Gastroesophageal sphincter (tissue), 4 donors: Measurements from ENCODE around the gene KLHL30. TPM values are rescaled to one million over a fixed set of nuclear protein-coding genes. Genes with fewer than 3 reads are reported as not detected.
"Not testable (repeated sequence)": the region's sequence is repeated elsewhere in the genome, so short reads cannot be mapped to it uniquely, and the experiment has no call there.

ENCODE experiments used
- ATAC-seq: fragments of 150-250 bp; one replicate; pipeline ENCODE4 v1.9.1; 2016; ENCODE audit warnings: mild to moderate bottlenecking, moderate library complexity
- H3K27ac ChIP-seq, 4 donors: fragments of 200-600 bp; sonication (generic) in 3 of 4; 1 replicate in 3 of 4; 2 replicates in 1 of 4; pipeline ENCODE4 v1.5.1; 2016 to 2019
- H3K27me3 ChIP-seq: fragments of 200-600 bp; sonication (generic); one replicate; pipeline ENCODE4 v1.5.1; 2019
- H3K36me3 ChIP-seq, 2 donors: fragments of 200-600 bp; sonication (generic); one replicate each; pipeline ENCODE4 v1.5.1; 2019; ENCODE audit warnings: control low read depth in 1 of 2
- H3K4me1 ChIP-seq, 3 donors: fragments of 200-600 bp; sonication (generic); 1 replicate in 2 of 3; 2 replicates in 1 of 3; pipeline ENCODE4 v1.5.1; 2016 to 2019; ENCODE audit warnings: control low read depth in 2 of 3
- H3K4me3 ChIP-seq, 2 donors: fragments of 200-600 bp; sonication (generic); one replicate each; pipeline ENCODE4 v1.5.1; 2019; ENCODE audit warnings: mild to moderate bottlenecking in 1 of 2, moderate library complexity in 1 of 2
- H3K9me3 ChIP-seq, 3 donors: fragments of 200-600 bp; sonication (generic); one replicate each; pipeline ENCODE4 v1.5.1; 2017 to 2019; ENCODE audit warnings: control low read depth in 2 of 3
- EP300 ChIP-seq: sonication (generic); formaldehyde crosslinking; IDR thresholded peaks from one replicate; pipeline ENCODE4 v1.6.1; 2017; ENCODE audit warnings: antibody characterized with exemption, mild to moderate bottlenecking
- POLR2A ChIP-seq, 2 donors: fragments of 450-650 bp; IDR thresholded peaks; one replicate each; pipeline ENCODE4 v1.6.1; 2017; ENCODE audit warnings: antibody characterized with exemption in 2 of 2, mild to moderate bottlenecking in 2 of 2, moderate library complexity in 1 of 2
- POLR2AphosphoS5 ChIP-seq: sonication (generic); formaldehyde crosslinking; IDR thresholded peaks from one replicate; pipeline ENCODE4 v1.6.1; 2017; ENCODE audit warnings: antibody characterized with exemption
- WGBS, 2 donors: methylation state at CpG; one replicate each; pipeline ENCODE4 v1.1.5; 2018; ENCODE audit warnings: low coverage in 1 of 2; 5-methylcytosine and 5-hydroxymethylcytosine counted together
- total RNA-seq, 4 donors: library from RNA; depleted of rRNA; stranded (reverse); fragments of >200 nt; gene quantifications; one replicate each; pipeline ENCODE4 v1.1.0, GENCODE V29; 2016
- TF ChIP-seq, protein P1 (sequence below), 4 experiments: fragments of 200-600 bp in 2 of 4; fragments of 450-650 bp in 2 of 4; sonication (generic) in 1 of 4; IDR thresholded peaks; one replicate each; pipeline ENCODE4 v1.5.1; 2017 to 2019; ENCODE audit warnings: antibody characterized with exemption in 4 of 4, mild to moderate bottlenecking in 2 of 4, moderate library complexity in 2 of 4

KLHL30 gene
- total RNA-seq, 4 donors from 2014 or later: 1.3 to 8.1 (median 3.7) TPM

DNA sequence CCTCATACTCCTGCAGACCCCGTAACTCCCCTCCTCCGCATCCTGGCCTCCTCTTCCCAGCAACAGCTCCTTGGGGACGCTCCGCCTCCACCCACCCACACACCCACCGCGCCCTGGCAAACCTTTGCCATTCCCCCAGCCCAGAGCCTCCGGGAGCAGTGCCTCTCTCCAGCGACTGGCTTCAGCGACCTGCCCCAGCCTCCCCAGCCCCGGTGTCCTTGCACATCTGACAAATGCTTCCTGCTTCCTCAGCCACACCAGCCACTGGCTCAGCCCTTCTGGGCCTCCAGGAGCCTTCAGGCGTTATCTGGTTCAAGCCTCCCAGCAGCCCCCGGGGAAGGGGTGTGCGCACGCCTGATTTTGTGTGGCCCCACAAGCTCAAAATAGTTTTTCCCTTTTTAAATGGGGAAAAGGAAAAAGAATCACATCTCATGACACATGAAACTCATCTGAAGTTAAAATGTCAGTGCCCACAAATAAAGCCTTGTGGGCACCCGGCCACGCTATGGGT lies 24.1 kb upstream of the KLHL30 start:
- ATAC-seq: no peak
- H3K27me3 ChIP-seq: peaks cover 20% of the 10 kb centered on the region
- no peaks in the 10 kb centered on the region for H3K36me3 ChIP-seq
- TF ChIP-seq POLR2A (IDR thresholded peaks at IDR 0.05) (no peak), POLR2AphosphoS5 (no peak), EP300 (no peak)
- TF ChIP-seq, protein P1, sequence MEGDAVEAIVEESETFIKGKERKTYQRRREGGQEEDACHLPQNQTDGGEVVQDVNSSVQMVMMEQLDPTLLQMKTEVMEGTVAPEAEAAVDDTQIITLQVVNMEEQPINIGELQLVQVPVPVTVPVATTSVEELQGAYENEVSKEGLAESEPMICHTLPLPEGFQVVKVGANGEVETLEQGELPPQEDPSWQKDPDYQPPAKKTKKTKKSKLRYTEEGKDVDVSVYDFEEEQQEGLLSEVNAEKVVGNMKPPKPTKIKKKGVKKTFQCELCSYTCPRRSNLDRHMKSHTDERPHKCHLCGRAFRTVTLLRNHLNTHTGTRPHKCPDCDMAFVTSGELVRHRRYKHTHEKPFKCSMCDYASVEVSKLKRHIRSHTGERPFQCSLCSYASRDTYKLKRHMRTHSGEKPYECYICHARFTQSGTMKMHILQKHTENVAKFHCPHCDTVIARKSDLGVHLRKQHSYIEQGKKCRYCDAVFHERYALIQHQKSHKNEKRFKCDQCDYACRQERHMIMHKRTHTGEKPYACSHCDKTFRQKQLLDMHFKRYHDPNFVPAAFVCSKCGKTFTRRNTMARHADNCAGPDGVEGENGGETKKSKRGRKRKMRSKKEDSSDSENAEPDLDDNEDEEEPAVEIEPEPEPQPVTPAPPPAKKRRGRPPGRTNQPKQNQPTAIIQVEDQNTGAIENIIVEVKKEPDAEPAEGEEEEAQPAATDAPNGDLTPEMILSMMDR (IDR thresholded peaks at IDR 0.05): no peak
- H3K9me3 ChIP-seq: peaks cover 0 to 9% (median 0%) of the 10 kb centered on the region in 3 donors
- 87% methylated on average over 3 of the region's 16 CpGs; no CpG with 5 or more reads in 1 of the 2 donors for WGBS, 2 donors
- H3K4me1 ChIP-seq: no peaks in the 10 kb centered on the region
- H3K27ac ChIP-seq: no peak overlapping the region
- H3K4me3 ChIP-seq: no peak overlapping the region

DNA sequence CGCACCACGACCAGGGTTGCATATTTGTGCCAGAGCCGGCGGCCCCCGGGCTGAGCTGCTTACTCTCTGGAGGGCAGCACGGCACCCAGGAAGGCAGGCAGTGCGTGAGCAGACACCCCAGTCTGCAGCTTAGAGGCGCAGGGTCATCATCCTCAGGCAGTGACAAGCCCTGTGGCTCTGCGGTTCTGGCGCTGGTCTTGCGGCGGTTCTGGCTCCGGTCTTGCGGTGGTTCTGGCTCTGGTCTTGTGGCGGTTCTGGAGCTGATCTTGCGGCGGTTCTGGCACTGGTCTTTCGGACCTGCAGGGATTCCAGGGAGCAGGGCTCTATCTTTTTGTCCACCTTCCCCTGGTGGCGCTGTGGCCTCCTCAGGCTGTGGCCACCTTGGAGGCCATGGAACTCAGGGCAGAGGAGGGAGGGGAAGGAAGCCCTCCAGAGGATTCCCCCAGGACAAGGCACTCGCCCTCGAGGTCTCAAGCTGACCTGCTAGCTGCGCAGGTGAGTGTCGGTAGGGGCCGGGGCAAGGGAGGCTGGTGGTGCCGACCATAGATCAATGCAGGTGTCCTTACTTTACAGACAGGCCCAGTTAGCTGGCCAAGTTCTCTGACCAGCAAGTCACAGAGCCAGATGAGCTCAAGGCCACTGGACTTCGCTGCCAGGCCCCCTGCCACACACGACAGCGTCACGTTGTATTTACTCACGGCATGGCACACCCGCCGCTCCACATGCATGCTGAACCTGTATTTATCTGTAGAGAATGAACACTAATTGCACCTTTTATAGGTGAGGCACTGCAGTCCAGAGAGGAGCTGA lies 23.4 kb upstream of the KLHL30 start:
- 88 to 100% methylated on average over 2 to 9 of the region's 32 CpGs for WGBS, 2 donors
- no peak for ATAC-seq
- Histone ChIP-seq H3K27me3 (peaks cover 20% of the 10 kb centered on the region), H3K36me3 (no peaks in the 10 kb centered on the region), H3K4me1 (no peaks in the 10 kb centered on the region), H3K4me3 (no peak overlapping the region), H3K27ac (no peak overlapping the region), H3K9me3 (peaks cover 0 to 9% (median 0%) of the 10 kb centered on the region in 3 donors)
- TF ChIP-seq, protein P1 (IDR thresholded peaks at IDR 0.05): no peak

DNA sequence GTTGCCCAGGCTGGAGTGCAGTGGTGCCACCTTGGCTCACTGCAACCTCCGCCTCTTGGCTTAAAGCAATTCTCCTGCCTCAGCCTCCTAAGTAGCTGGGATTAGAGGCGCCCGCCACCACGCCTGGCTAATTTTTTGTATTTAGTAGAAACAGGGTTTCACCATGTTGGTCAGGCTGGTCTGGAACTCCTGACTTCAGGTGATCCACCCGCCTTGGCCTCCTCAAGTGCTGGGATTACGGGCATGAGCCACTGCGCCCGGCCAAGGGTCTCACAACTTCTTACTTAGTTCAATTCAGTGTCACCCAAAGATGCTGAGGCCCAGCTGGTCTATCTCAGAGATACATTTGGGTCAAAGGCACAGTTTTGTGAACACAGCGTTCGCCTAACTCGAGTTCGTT lies 22.8 kb upstream of the KLHL30 start:
- WGBS, 2 donors: 88 to 91% methylated on average over 4 to 8 of the region's 12 CpGs
- H3K36me3 ChIP-seq: not testable (repeated sequence)

DNA sequence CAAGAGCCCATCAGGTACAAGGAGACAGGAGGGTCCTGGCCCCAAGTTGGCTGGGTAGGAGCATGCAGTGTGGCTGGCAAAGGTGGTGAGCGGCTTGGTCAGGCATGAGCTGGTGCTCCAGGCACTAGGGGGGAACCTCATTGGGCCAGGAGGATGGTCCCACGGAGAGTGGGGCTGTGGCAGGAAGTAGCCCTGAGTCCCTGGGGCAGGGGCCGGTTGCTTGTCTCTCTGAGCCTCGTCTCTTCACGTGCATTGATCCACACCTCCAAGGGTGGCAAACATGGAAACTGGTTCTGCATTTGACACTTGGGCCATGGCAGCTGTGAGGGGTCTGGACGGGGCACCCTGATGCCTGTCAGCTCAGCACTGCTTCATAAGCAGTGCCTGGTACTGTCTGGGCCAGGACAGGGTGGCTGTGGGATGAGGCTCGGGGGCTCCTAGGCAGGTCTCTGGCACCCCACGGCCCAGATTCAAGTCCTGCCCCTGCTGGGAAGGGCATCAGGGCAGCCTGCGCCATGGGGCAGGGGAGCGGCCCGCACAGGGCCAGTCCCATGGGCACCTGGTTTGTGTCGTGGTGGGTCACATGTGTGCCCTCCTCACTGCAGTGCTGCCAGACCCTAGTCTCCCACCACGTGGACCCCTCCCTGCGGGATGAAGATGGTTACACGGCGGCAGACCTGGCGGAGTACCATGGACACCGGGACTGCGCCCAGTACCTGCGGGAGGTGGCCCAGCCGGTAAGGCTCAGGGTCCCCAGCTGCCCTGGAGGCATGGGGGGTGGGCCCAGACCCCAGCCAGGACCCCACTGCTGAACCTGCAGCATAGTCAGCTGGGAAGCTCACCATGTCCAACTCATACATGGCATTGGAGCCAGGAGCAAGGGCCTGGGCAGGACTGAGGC lies 21.9 kb upstream of the KLHL30 start:
- Histone ChIP-seq H3K4me1 (no peaks in the 10 kb centered on the region), H3K27me3 (peaks cover 20% of the 10 kb centered on the region), H3K4me3 (no peak overlapping the region), H3K36me3 (no peaks in the 10 kb centered on the region), H3K27ac (no peak overlapping the region), H3K9me3 (peaks cover 0 to 9% (median 0%) of the 10 kb centered on the region in 3 donors)
- 76% methylated on average over 5 of the region's 21 CpGs; no CpG with 5 or more reads in 1 of the 2 donors for WGBS, 2 donors
- no peak for ATAC-seq
- TF ChIP-seq, protein P1 (IDR thresholded peaks at IDR 0.05): no peak
- TF ChIP-seq EP300 (no peak), POLR2AphosphoS5 (no peak), POLR2A (IDR thresholded peaks at IDR 0.05) (no peak)

More for the DNA sequence above, 22.8 kb upstream of the KLHL30 start:
- H3K27me3 ChIP-seq: peaks cover 20% of the 10 kb centered on the region
- not testable (repeated sequence) for H3K4me1 ChIP-seq, ATAC-seq, H3K9me3 ChIP-seq, H3K27ac ChIP-seq, H3K4me3 ChIP-seq
